Measurements from ENCODE around the gene NFIA.

The NFIA gene

GRCh38 chr1:61133335-61134019 is 51.1 kb downstream of the NFIA start:
- Histone ChIP-seq H3K4me3 (ENCODE audit: low read length) (no peak overlapping the region), H3K4me1 (ENCODE audit: insufficient read depth, low read length) (no peaks in the 10 kb centered on the region; the same call in 1 of the 2 replicates), H3K9me3 (ENCODE audit: insufficient read depth, low read depth, low read length) (no peaks in the 10 kb centered on the region), H3K27ac (ENCODE audit: low read depth, low read length) (no peak overlapping the region), H3K36me3 (ENCODE audit: insufficient read depth, low read length) (no peaks in the 10 kb centered on the region), H3K9ac (ENCODE audit: low read depth, low read length) (no peak overlapping the region), H3K27me3 (ENCODE audit: insufficient read depth, low read length) (no peaks in the 10 kb centered on the region)
- 95% methylated on average over 4 of the region's 4 CpGs for WGBS

- H3K36me3 ChIP-seq (ENCODE audit: insufficient read depth, low read length): no peaks in the 10 kb centered on the region
- no peak overlapping the region for H3K27ac ChIP-seq (ENCODE audit: low read depth, low read length)
- H3K9ac ChIP-seq (ENCODE audit: low read depth, low read length): no peak overlapping the region
- no peaks in the 10 kb centered on the region for H3K9me3 ChIP-seq (ENCODE audit: insufficient read depth, low read depth, low read length)
- 97% methylated on average over 3 of the region's 3 CpGs for WGBS
- H3K4me1 ChIP-seq (ENCODE audit: insufficient read depth, low read length): peaks cover 12% of the 10 kb centered on the region; the same call in 1 of the 2 replicates
- no peak overlapping the region for H3K4me3 ChIP-seq (ENCODE audit: low read length)
- no peaks in the 10 kb centered on the region for H3K27me3 ChIP-seq (ENCODE audit: insufficient read depth, low read length)
These were observed 52.9 kb downstream of the NFIA start for GRCh38 chr1:61135291-61135690.

GRCh38 chr1:61138305-61138704 is 55.9 kb downstream of the NFIA start:
- no peaks in the 10 kb centered on the region for H3K27me3 ChIP-seq (ENCODE audit: insufficient read depth, low read length)
- 96% methylated on average over 2 of the region's 3 CpGs for WGBS
- H3K9me3 ChIP-seq (ENCODE audit: insufficient read depth, low read depth, low read length): no peaks in the 10 kb centered on the region
- no peak overlapping the region for H3K9ac ChIP-seq (ENCODE audit: low read depth, low read length)
- H3K4me3 ChIP-seq (ENCODE audit: low read length): no peak overlapping the region
- H3K27ac ChIP-seq (ENCODE audit: low read depth, low read length): no peak overlapping the region
- H3K4me1 ChIP-seq (ENCODE audit: insufficient read depth, low read length): peaks cover 29% of the 10 kb centered on the region
- no peaks in the 10 kb centered on the region for H3K36me3 ChIP-seq (ENCODE audit: insufficient read depth, low read length)

GRCh38 chr1:61138921-61139774 is 56.8 kb downstream of the NFIA start:
- H3K4me1 ChIP-seq (ENCODE audit: insufficient read depth, low read length): peaks cover 29% of the 10 kb centered on the region
- no peak overlapping the region for H3K27ac ChIP-seq (ENCODE audit: low read depth, low read length)
- no peaks in the 10 kb centered on the region for H3K36me3 ChIP-seq (ENCODE audit: insufficient read depth, low read length)
- 84% methylated on average over 14 of the region's 15 CpGs for WGBS
- no peak overlapping the region for H3K9ac ChIP-seq (ENCODE audit: low read depth, low read length)
- no peaks in the 10 kb centered on the region for H3K27me3 ChIP-seq (ENCODE audit: insufficient read depth, low read length)
- H3K9me3 ChIP-seq (ENCODE audit: insufficient read depth, low read depth, low read length): no peaks in the 10 kb centered on the region
- no peak overlapping the region for H3K4me3 ChIP-seq (ENCODE audit: low read length)

- Histone ChIP-seq H3K4me3 (ENCODE audit: low read length) (no peak overlapping the region), H3K9me3 (ENCODE audit: insufficient read depth, low read depth, low read length) (no peaks in the 10 kb centered on the region), H3K27me3 (ENCODE audit: insufficient read depth, low read length) (no peaks in the 10 kb centered on the region), H3K9ac (ENCODE audit: low read depth, low read length) (no peak overlapping the region), H3K36me3 (ENCODE audit: insufficient read depth, low read length) (no peaks in the 10 kb centered on the region), H3K4me1 (ENCODE audit: insufficient read depth, low read length) (peaks cover 29% of the 10 kb centered on the region), H3K27ac (ENCODE audit: low read depth, low read length) (no peak overlapping the region)
- 84% methylated on average over 3 of the region's 7 CpGs for WGBS
These were observed 57.6 kb downstream of the NFIA start for GRCh38 chr1:61139775-61140549.

- Histone ChIP-seq H3K36me3 (ENCODE audit: insufficient read depth, low read length) (no peaks in the 10 kb centered on the region), H3K9ac (ENCODE audit: low read depth, low read length) (no peak overlapping the region), H3K4me1 (ENCODE audit: insufficient read depth, low read length) (peaks cover 29% of the 10 kb centered on the region), H3K9me3 (ENCODE audit: insufficient read depth, low read depth, low read length) (no peaks in the 10 kb centered on the region), H3K27me3 (ENCODE audit: insufficient read depth, low read length) (no peaks in the 10 kb centered on the region), H3K27ac (ENCODE audit: low read depth, low read length) (no peak overlapping the region), H3K4me3 (ENCODE audit: low read length) (no peak overlapping the region)
- 92% methylated on average over 3 of the region's 3 CpGs for WGBS
These were observed 58.4 kb downstream of the NFIA start for GRCh38 chr1:61140778-61141177.

GRCh38 chr1:61141288-61142042 is 59.1 kb downstream of the NFIA start:
- Histone ChIP-seq H3K9me3 (ENCODE audit: insufficient read depth, low read depth, low read length) (no peaks in the 10 kb centered on the region), H3K36me3 (ENCODE audit: insufficient read depth, low read length) (no peaks in the 10 kb centered on the region), H3K27ac (ENCODE audit: low read depth, low read length) (no peak overlapping the region), H3K9ac (ENCODE audit: low read depth, low read length) (no peak overlapping the region), H3K4me1 (ENCODE audit: insufficient read depth, low read length) (peaks cover 29% of the 10 kb centered on the region), H3K4me3 (ENCODE audit: low read length) (no peak overlapping the region), H3K27me3 (ENCODE audit: insufficient read depth, low read length) (no peaks in the 10 kb centered on the region)
- 72% methylated on average over 9 of the region's 9 CpGs for WGBS

- H3K9me3 ChIP-seq (ENCODE audit: insufficient read depth, low read depth, low read length): no peaks in the 10 kb centered on the region
- WGBS: no CpG with 5 or more reads among the region's 1 CpG
- H3K9ac ChIP-seq (ENCODE audit: low read depth, low read length): no peak overlapping the region
- H3K4me3 ChIP-seq (ENCODE audit: low read length): no peak overlapping the region
- H3K4me1 ChIP-seq (ENCODE audit: insufficient read depth, low read length): peaks cover 29% of the 10 kb centered on the region
- H3K27me3 ChIP-seq (ENCODE audit: insufficient read depth, low read length): no peaks in the 10 kb centered on the region
- no peaks in the 10 kb centered on the region for H3K36me3 ChIP-seq (ENCODE audit: insufficient read depth, low read length)
- no peak overlapping the region for H3K27ac ChIP-seq (ENCODE audit: low read depth, low read length)
These were observed 59.7 kb downstream of the NFIA start for GRCh38 chr1:61142043-61142440.

GRCh38 chr1:61142726-61143500 is 60.6 kb downstream of the NFIA start:
- no peak overlapping the region for H3K4me3 ChIP-seq (ENCODE audit: low read length)

GRCh38 chr1:61143821-61144424 is 61.6 kb downstream of the NFIA start:
- WGBS: 86% methylated on average over 5 of the region's 5 CpGs
- Histone ChIP-seq H3K9ac (ENCODE audit: low read depth, low read length) (no peak overlapping the region), H3K27ac (ENCODE audit: low read depth, low read length) (no peak overlapping the region), H3K4me1 (ENCODE audit: insufficient read depth, low read length) (peaks cover 29% of the 10 kb centered on the region), H3K4me3 (ENCODE audit: low read length) (no peak overlapping the region), H3K9me3 (ENCODE audit: insufficient read depth, low read depth, low read length) (no peaks in the 10 kb centered on the region), H3K27me3 (ENCODE audit: insufficient read depth, low read length) (no peaks in the 10 kb centered on the region), H3K36me3 (ENCODE audit: insufficient read depth, low read length) (no peaks in the 10 kb centered on the region)

More at GRCh38 chr1:61142726-61143500, 60.6 kb downstream of the NFIA start:
- Histone ChIP-seq H3K27me3 (ENCODE audit: insufficient read depth, low read length) (no peaks in the 10 kb centered on the region), H3K36me3 (ENCODE audit: insufficient read depth, low read length) (no peaks in the 10 kb centered on the region), H3K27ac (ENCODE audit: low read depth, low read length) (no peak overlapping the region), H3K9ac (ENCODE audit: low read depth, low read length) (no peak overlapping the region), H3K9me3 (ENCODE audit: insufficient read depth, low read depth, low read length) (no peaks in the 10 kb centered on the region), H3K4me1 (ENCODE audit: insufficient read depth, low read length) (peaks cover 29% of the 10 kb centered on the region)
- WGBS: 87% methylated on average over 10 of the region's 11 CpGs

Data from HUES64 (cell line).